ENCODE measurements around the gene LRFN2.

Gene LRFN2

GRCh38 chr6:40427196-40427595 lies 160.0 kb downstream of the LRFN2 start:
- DNase-seq: no peak

DNA sequence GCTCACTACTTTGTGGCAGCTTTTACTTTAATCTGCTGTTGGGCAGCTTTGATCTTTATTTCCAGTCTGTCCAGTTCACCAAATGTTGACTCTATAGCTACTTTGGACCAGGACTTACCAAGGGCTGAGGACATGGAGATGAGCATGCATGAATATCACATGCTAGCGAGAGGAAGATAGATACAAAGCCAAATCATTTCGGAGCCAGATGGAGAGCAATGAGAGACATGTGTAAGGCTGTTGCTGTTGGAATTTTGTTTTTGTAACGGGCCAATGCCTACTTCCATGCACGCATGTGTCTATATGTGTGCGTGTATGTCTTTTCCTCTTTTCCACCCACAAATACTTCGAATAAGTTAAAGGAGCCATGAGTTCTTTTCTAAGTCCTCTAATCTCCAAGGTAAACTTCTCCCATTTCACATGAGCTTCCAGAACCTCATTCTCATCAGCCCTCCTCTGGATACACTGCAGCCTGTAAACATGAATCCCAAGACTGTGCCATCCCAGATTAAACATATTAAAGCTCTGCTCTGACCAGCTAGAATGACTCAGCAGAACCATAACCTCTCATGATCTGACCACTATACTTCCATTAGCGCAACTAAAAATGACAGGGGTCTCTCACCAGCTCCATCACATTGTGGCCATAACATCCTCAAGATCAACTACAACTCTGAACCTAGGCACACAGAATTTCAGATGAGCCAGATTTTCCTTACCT lies 160.7 kb downstream of the LRFN2 start:
- no peak for DNase-seq

- no peak for DNase-seq
Measured at GRCh38 chr6:40425192-40425919, 161.8 kb downstream of the LRFN2 start.

DNA sequence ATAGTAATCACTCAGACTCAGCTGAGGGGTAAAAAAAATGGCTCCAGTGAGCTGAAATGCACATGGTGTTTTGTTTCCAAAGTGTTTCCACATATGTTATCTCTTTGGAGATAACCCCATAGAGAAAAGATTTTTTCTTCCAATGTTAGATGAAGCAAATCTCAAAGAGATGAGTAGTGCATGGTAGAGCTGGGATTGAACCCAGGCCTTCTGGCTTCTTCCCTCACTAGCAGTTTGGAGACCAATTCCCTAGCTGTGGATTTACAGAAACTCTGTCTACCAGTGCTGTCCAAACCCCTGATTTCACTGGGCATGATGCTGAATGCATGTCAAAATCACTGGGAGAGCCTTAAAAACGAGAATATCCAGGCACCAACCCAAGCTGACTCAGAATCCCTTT lies 165.1 kb downstream of the LRFN2 start:
- no peak for DNase-seq

- DNase-seq: no peak
Measured at GRCh38 chr6:40419946-40420728, 167.0 kb downstream of the LRFN2 start.

DNA sequence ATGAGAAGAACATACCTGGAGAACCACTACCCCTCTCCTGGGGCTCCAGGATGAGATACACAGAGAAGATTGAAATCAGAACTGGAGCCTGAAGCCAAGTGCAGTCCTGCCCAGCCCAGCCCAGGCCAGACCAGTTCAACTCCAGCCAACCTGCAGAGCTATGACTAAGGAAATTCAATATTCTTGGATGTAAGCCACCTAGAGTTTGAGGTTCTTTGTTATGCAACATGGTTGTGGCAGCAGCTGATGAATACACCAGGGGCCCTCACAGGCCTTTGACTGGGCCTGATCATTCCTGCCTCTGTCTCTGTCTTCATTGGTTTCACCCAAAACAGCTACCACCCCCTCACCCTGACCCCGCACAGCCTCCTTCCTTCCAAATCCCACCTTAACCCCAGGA lies 167.8 kb downstream of the LRFN2 start:
- no peak for DNase-seq

- no peak for DNase-seq
Measured at GRCh38 chr6:40417031-40417430, 170.1 kb downstream of the LRFN2 start.

DNA sequence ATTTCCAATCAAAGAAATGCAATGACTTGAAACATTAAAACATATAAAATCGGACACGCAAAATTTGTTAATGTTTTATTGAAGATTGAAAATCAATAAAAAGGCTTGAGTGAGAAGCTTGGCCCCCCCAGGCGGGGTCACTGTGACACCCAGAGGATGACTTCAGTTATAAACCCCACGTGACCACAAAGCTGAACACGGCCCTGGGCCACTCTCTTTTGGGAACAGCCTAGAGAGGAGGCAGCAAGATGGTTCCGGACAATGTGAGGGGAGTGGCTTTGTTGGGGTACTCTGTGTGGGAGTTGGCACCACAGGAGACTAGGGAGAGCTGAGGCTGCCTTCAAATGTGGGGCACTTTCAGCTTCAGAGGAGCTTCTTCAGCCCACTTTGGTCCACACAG lies 172.5 kb downstream of the LRFN2 start:
- DNase-seq: no peak

DNA sequence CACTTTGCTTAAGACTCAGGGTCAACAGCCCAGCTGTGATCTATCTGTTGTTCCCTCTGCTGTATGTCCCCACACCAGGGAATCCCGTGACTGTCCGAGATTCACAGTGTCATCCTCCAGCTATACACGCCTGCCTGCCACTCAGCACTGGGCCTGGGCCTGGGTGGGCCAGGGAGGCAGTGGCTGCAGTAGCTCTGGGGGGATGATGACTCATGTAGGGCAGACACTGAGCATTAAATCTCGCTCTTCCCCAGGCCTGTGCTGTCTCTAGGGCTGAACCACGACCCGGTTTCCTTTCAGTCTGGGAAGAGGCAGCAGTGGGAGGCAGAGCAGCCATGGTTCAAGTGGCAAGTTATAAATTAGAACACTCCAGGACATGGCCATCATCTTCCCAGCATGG lies 173.9 kb downstream of the LRFN2 start:
- no peak for DNase-seq

DNA sequence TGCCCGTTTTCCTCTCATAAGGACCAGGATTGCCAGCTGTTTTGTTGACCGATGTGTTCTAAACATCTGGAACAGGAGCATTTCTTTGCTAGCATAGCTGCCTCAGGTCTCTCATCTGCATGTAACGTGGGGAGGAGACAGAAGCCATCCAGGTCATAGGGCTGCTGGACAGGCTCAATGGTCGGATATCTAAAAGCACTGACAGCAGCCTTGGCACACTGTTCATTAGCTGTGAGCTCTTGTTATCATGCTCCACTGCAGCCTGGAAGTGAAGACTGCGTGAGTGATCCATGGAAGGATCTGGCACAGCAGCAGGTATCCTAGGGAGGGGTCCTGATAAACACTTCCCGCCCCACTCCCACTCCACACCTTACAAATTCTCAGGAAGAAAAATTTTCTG lies 175.3 kb downstream of the LRFN2 start:
- no peak for DNase-seq

GRCh38 chr6:40410821-40411220 lies 176.3 kb downstream of the LRFN2 start:
- no peak for DNase-seq

DNA sequence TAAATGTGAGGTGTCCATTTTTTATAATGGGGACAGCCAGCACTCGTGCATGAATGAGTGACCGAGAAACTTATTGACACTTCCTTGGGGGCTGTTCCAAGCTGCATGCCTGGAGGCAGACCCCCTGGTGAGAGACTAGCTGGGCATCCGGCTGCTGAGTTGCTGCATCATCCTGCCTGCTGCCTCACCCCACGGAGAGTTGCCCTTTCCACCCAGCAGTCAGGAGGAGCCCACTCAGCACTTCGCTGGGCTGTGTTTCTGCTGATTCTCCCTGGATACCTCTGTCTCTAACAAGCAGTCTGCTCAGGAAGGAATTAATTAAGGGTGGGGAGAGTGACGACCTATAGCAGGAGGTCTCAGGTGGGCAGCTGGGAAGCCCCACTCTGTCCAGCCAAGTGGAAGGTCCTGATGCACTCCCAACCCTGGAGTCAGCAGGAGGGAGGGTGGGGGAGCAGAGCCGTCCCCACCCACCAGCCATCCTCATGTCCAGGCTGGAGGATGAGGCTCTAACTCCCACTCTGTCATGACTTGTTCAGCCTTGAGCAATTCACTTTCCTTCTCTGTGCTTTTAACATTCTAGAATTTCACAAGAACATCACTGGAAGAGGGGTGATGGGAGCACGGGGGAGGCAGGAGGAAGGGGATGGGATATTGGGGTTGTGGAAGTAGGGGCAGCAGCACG lies 177.3 kb downstream of the LRFN2 start:
- DNase-seq: no peak

- peak; percentile 24 for DNase-seq
Measured at GRCh38 chr6:40408786-40409542, 178.2 kb downstream of the LRFN2 start.

DNA sequence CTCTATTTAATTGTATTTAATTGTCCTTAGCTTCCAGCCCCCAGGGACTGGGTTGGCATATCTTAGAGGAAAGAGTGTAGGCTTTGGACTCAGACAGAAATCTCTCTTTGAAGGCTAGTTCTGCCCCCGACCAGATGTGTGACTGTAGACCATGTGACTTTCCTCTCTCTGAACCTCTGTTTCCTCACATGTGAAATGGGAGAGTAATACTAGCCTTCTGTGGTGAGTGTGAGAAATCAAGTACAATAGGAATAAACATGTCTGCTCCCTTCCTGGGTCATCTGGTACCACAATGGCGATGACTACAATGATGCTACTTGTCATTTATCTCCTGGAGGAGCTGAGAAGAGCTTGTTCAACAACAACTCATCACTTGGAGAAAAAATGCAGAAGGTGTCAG lies 179.9 kb downstream of the LRFN2 start:
- no peak for DNase-seq

DNA sequence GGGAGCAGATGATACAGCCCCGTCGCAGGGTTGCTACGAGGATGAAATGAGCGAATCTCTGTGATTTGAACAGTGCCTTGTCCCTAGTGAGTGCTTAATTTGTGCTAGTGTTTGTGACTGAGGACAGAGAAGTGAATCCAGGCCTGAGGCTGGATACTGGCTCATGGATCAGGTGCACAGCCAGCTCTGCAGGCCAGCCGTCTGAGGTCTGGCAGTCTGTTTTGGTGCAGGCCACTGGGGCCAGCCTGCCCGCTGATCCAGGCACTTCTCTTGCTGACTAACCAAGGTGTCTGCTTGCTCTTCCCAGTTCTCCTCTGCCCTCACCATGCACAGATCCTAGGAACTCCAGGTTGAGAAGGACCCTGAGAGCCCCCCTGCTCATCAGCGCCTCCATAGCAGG lies 181.0 kb downstream of the LRFN2 start:
- no peak for DNase-seq

DNA sequence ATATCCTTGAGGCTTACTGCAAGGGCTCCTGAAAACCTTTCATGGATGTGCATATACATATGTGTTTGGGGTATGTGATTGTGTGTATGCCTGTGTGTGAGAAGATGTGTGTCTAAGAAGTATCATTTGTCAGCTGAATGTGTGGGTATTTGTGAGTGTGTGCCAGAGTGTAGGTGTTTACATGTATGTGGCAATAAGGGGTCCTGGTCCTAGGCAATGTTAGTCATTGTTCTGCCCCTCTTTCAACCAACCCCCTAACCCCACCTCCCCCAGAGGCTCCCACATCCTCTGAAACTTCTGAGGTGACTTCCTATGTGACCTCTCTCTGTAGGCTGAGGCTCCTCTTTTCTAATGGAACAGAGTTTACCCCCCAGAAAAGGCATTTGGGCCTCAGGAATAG lies 186.4 kb downstream of the LRFN2 start:
- no peak for DNase-seq

DNA sequence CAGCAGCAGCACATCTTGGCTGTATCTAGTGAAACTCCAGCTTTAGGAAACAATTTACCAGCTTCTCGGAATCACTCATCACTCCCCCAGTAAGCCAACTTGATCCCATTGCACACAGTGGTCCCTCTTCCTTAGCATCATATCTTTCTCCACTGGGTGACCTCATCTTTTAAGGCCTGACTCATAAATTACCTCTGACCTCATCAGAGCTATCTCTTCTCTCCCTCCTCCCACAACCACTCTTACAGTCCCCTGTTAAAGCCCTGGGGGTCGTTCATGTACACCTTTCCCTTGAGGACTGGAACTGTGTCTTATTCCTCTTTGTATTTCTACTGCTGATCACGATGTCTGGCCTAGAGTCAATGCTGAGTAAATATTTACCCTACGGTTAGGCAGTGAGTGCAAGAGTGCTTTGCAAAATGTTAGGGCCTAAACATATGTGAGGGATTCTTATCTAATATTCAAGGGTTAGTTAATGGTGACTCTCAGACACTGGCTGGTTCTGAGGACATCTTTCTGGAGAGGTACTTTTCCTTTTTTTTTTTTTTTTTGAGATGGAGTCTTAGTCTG lies 187.2 kb downstream of the LRFN2 start:
- DNase-seq: no peak

DNA sequence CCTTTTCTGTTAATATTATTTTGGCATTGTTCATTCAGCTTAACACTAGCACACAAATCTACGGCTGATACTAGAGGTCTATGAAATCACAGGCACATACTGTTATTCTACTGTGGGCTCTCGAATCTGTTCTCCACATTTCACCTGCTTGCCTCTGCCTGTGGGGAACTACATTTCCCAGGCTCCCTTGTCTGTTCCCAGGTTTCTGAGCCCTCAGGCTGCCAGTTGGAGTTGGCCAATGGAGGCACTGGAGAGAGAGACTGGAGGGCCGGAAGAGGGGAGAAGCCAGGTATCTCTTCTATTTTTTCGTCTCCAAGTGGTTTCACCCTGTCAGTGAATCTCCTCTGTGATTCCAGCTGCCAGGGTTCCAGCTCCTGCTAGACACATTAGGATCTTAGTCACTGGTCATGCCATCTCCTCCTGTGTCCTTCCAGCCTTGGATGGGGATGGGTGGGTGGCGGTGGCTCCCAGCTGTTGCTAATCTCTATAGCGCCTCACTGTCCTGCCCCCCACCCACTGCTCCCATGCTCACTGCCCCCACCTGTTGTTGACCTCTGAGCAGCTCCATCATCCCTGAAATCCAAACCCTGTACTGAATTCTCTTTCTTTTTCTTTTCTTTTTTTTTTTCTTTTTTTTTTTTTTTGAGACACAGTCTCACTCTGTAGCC lies 188.2 kb downstream of the LRFN2 start:
- DNase-seq: no peak

- no peak for DNase-seq
Measured at GRCh38 chr6:40398034-40398691, 189.0 kb downstream of the LRFN2 start.

DNA sequence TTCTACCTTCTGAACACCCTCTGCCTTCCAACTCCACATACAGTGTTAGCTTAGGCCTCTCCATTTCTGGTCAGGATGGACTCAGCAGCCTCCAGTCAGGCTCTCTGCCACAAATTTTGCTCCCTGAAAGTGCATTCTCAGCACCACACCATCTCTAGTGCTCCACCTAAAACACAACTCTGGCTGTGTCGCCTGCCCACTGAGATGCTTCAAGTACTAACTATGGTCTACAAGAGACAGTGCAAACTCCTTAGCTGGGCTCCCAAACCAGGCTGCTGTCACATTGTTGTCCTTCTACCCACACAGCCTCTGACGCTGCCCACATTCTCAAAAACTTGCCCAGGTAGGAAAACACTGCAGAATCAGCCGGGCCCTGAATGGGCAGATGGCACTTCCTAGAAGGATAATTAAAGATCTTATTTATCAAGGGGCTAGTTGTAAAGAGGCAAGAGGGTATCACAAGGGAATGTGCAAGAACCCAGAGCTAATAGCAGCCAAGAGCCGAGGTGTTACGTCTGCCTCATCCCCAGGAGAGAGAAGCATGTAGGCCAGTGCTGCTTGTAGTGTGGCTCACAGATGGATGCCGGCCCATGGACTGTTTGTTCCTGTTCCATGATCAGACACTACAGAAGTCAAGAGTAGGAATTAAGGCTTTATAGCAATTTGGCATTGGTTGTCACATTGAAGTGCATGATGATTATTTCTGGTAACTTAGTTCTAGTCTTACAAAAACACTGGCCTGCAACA lies 189.7 kb downstream of the LRFN2 start:
- DNase-seq: no peak

All from CD4-positive, alpha-beta T cell treated with Interleukin-4 for 4 hours (primary cell).